GM20431 (cell line): ENCODE measurements around the gene GEMIN7.

Experiments
- in situ Hi-C: fragments of 300-500 bp; cut with MseI, MboI; formaldehyde crosslinking; loops from one replicate; pipeline ENCODE4 v1.15.0; 2020; ENCODE audit warnings: low sequenced_read_pairs; ENCODE audit not compliant: unreplicated experiment

Gene GEMIN7

GRCh38 chr19:45123440-45123850, 44.4 kb downstream of the GEMIN7 start:
- in situ Hi-C loops, result no loop called here

DNA sequence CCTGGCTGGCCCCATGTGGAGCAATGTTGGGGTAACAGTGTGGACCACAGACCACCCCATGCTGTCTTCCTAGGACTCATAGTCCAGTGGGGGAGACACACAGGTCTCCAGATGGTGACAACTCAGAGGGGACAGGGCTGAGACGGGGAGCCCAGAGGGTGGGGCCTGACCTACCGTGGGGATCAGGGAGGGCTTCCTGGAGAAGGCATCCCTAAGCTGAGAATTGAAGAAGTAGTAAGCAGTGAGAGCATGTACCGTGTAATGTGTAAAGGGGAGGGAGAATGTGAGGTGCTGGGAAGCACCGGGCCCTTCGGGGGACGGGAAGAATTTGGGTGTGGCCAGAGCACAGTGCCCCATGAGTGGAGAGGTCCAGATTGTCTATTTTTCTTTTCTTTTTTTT, 45.0 kb downstream of the GEMIN7 start:
- in situ Hi-C loops, result no loop called here

DNA sequence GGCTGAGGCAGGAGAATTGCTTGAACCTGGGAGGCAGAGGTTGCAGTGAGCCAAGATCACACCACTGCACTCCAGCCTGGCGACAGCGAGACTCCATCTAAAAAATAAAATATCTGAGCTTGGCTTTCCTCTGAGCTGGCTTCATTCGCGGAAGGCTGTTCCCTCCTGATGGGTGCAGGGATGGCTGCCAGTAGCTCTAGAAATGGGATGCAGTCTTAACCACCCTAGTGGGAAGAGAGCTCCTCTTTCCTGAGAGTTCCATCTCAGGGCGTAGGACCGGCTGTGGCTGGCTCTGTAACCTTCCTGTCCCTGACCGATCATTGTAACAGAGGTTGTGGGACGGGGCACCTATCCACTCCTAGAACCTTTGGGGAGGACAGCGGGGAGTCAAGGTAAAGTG, 46.3 kb downstream of the GEMIN7 start:
- in situ Hi-C loops, result no loop called here

DNA sequence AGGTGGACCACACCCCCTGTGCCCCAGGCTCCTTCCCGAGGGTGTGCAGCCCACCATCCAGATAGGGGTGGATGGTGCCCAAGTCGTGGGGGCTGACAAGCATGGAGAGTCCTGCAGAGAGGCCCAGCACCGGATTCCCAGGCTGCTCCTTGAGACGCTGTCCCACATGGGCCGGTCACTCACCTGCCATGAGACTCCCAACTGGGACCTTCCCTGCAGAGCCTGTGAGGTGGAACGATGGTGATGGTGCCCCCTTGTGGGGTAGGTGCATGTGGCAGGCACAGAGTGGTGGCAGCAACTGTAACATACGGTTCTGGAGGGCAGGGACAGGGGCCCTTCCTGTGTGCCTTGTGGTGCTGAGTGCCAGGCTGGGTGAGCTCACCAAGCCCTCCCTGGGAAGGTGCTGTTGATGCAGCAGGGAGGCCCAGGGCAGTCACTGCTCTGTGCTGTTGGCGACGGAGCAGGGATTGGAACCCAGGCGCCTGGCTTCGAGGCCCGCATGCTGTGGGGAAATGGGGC, 47.0 kb downstream of the GEMIN7 start:
- in situ Hi-C loops, result no loop called here

DNA sequence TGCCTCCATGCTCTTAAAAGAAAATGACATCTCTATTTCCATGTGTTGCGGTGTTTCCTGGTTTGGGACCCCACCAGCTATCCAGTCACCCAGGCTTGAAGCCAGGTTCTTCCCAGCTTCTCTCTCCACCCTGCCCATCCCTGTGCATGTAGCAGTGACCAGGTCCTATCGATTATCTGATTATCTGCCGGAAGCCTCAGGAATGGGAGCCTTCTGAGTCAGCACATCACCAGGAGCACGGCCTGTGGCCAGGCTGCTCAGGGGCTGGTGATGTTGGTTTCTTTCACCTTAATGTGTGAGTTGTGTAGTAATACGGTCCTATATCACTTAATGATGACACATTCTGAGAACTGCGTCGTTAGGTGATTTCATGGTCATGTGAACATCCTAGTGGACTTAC, 47.6 kb downstream of the GEMIN7 start:
- in situ Hi-C loops, result no loop called here

- in situ Hi-C loops, result no loop called here
Observed at GRCh38 chr19:45128146-45128545, 49.1 kb downstream of the GEMIN7 start.

GRCh38 chr19:45128806-45129205, 49.7 kb downstream of the GEMIN7 start:
- in situ Hi-C loops, result no loop called here

GRCh38 chr19:45130236-45130635, 51.2 kb downstream of the GEMIN7 start:
- in situ Hi-C loops, result no loop called here

- in situ Hi-C loops, result no loop called here
Observed at GRCh38 chr19:45130888-45131615, 52.0 kb downstream of the GEMIN7 start.

- in situ Hi-C loops, result no loop called here
Observed at GRCh38 chr19:45133661-45134060, 54.6 kb downstream of the GEMIN7 start.

DNA sequence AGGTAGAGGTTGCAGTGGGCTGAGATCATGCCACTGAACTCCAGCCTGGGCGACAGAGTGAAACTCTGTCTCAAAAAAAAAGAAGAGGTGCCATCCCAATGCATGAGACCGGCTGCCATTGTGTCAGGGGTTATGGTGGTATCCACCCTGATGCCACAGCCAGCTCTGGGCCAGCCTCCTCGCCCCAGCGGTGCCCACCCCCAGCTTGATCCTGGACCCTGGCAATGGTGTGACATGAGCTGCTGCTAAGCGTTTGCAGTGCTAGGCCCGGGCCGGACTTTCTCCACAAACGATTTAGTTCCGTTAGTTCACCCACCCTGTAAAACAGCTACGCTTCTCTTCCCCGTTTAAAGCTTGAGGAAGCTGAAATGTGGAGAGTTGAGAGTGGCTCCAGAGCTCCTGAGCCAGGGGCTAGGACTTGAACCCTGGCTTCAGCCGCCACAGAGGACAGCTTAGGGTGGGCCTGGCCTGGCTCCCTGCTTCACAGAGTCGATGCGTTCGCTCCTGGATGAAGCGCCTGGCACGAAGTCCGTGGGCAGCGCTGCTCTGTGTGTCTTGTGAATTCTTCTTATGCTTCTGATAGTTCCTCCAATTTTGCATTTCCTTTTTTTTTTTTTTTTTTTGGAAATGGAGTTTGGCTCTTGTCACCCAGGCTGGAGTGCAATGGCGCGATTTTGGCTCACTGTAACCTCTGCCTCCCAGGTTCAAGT, 56.3 kb downstream of the GEMIN7 start:
- in situ Hi-C loops, result no loop called here

- in situ Hi-C loops, result no loop called here
Observed at GRCh38 chr19:45136507-45137178, 57.6 kb downstream of the GEMIN7 start.

DNA sequence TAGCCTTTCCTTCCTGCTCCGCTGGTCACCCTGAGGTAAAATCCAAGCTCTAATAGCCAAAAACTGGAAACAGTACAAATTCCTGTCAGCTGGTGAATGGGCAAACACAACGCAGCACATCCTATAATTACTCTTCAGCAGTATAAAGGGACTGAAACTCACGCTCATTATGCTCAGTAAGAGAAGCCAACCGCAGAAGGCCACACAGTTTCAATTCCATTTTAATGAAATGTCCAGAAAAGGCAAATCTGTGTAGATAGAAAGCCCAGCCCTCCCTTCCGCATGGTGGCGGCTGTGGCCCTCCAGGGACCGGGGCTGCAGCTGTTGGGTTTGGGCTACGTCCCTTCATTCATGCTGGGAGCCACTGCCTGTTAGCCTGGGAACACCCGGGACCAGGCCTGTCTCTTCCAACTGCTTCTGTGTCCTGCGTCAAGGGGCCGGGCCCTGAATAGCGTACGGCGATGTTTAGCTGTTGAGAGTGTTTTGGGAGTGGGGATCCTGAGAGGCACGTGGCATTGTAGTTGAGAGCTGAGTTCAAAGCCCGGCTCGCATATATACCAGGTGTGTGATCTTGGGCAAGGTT, 58.2 kb downstream of the GEMIN7 start:
- in situ Hi-C loops, result no loop called here

DNA sequence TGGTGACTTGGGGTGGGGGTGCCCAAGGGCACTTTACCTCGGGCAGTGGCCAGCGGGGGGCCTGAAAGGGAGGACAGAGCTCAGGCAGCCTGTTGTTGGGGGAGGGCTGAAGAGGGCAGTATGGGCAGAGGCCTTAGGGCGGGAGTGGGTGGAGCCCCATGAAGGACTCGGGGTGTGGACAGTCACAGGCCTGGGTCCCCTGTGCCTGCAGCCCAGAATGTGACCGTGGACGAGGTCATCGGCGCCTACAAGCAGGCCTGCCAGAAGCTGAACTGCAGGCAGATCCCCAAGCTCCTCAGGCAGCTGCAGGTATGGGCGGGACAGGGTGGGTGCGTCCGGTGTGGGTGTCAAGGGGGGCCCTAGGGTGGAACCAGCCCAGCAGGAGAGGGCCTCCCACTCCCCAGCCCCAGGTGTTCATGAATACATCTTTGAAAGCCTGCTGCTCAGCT, 59.3 kb downstream of the GEMIN7 start:
- in situ Hi-C loops, result no loop called here

DNA sequence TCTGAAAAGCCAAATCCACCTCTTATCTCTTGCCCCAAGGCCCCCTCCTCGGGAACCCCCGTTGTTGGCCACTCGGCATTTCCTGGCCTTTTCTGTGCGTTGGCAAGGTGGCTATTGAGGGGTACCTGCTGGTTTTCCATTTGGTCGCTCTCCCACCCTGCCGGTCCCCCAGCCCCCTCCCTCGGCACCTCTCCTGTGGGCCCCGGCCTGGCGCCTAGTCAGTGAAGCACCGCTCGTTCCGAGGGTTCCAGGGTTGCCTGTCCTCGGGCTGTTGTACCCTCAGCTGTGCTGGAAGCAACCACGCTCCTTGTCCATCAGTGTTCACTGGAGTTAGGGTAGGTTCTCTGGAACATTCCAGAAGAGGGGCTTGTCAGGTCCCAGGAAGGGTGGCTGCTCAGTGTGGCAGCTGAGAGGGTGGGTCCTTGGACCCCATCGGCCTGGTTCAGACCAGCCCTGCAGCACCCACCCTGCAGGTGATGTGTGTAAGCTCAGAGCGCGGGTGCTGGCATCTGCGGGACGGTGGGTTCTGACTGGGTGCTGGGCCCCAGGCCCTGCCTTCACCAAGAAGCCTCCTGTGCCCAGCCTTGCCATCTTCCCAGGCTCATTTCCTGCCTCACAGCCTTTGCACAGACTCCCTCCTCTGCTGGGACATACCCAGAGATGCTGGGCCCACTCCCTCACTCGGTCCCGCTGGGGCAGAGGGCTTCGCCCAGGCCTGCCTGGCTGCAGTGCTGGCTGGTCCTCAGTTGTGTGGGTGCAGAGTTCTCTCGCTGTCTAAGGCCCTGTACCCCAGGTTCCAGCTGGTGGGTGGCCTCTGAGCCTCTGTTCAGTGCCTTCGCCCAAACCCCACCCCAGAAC, 60.5 kb downstream of the GEMIN7 start:
- in situ Hi-C loops, result no loop called here

DNA sequence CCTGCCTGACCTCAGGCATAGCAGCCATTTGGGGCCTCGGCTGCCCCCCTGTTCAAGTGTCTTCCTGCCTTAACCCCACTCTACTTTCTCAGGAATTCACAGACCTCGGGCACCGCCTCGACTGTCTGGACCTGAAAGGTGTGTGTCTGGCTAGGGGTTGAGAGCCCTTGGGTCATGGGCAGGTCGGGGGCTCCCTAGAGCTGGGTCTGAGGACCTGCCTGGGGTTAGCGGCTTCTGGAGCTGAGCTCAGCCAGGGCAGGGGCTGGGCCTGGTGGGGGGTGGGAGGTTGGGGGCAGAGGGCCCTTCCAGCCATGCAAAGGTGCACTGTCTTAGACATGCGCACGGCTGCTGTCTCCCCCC, 61.1 kb downstream of the GEMIN7 start:
- in situ Hi-C loops, result no loop called here

DNA sequence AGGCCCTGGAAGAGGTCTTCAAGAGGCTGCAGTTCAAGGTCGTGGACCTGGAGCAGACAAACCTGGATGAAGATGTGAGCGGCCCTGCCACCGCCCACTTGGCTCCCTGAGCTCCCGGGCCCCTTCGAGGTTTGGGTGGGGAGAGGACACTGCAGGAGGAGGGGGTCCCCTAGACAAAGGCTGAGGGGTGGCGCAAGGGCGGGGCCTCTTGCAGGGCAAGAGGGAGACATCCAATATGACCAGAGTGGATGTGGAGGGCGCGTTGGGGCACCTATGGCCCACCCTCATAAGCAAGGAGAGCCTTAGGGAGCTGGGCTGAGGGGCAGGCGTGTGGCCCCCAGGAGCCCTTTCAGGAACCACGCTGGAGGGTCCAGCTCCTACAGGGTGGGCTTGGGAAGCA, 61.5 kb downstream of the GEMIN7 start:
- in situ Hi-C loops, result no loop called here
